Activated T-cell treated with anti-CD3 and anti-CD28 coated beads, Interleukin-2, amount 50 U/mL, for 24 hours (primary cell): ENCODE data around the gene ARID5A.

Experiments
- DNase-seq: peaks from one replicate; pipeline ENCODE4 v3.0.0-alpha.2; 2020
- H3K27ac Mint-ChIP-seq: 2 replicates; pipeline ENCODE4 v1.8.0; 2020; ENCODE audit warnings: mild to moderate bottlenecking, mixed read lengths
- H3K27me3 Mint-ChIP-seq: 2 replicates; pipeline ENCODE4 v1.8.0; 2020; ENCODE audit warnings: mixed read lengths
- H3K36me3 Mint-ChIP-seq: 2 replicates; pipeline ENCODE4 v1.8.0; 2020; ENCODE audit warnings: low read depth, mixed read lengths
- H3K4me1 Mint-ChIP-seq: 2 replicates; pipeline ENCODE4 v1.8.0; 2020; ENCODE audit warnings: low read depth, mixed read lengths
- H3K4me3 Mint-ChIP-seq: 2 replicates; pipeline ENCODE4 v1.8.0; 2020; ENCODE audit warnings: mild to moderate bottlenecking, moderate library complexity, mixed read lengths
- H3K9me3 Mint-ChIP-seq: 2 replicates; pipeline ENCODE4 v1.8.0; 2020; ENCODE audit warnings: mixed read lengths

The ARID5A gene

DNA sequence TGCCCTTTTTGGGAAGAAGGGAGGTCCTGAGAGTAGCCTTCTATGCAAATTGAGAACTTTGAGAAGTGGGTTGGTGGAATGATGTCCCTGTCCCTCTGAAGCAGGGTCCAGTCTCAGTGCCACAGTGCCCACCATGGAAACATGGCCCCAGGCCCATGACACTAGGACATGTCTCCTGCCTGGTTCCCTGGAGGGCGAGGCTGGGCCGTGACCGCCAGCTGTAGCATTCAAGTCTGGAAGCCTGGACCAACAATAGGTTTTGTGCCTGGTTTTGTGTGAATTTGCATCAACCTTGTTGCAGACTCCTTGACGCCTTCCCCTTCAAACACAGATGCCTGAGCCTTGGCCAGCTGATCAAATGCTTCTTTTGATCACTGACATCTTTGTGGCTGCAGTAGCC is 27.5 kb downstream of the ARID5A start:
- H3K4me1 Mint-ChIP-seq = no peaks in the 10 kb centered on the region
- DNase-seq = no peak
- no peaks in the 10 kb centered on the region for H3K27me3 Mint-ChIP-seq
- no peaks in the 10 kb centered on the region for H3K36me3 Mint-ChIP-seq
- no peak overlapping the region for H3K4me3 Mint-ChIP-seq
- H3K9me3 Mint-ChIP-seq = no peaks in the 10 kb centered on the region
- H3K27ac Mint-ChIP-seq = no peak overlapping the region

- no peak overlapping the region for H3K27ac Mint-ChIP-seq
- no peaks in the 10 kb centered on the region for H3K27me3 Mint-ChIP-seq
- H3K4me3 Mint-ChIP-seq = no peak overlapping the region
- no peaks in the 10 kb centered on the region for H3K4me1 Mint-ChIP-seq
- no peaks in the 10 kb centered on the region for H3K36me3 Mint-ChIP-seq
- no peaks in the 10 kb centered on the region for H3K9me3 Mint-ChIP-seq
- no peak for DNase-seq
Observed at GRCh38 chr2:96564563-96564962, 28.0 kb downstream of the ARID5A start.

GRCh38 chr2:96565111-96565510 is 28.6 kb downstream of the ARID5A start:
- Mint-ChIP-seq H3K27me3 (no peaks in the 10 kb centered on the region), H3K4me1 (no peaks in the 10 kb centered on the region), H3K27ac (no peak overlapping the region), H3K4me3 (no peak overlapping the region), H3K9me3 (no peaks in the 10 kb centered on the region), H3K36me3 (no peaks in the 10 kb centered on the region)
- DNase-seq = no peak

- no peaks in the 10 kb centered on the region for H3K36me3 Mint-ChIP-seq
Observed at GRCh38 chr2:96568094-96568493, 31.5 kb downstream of the ARID5A start.

DNA sequence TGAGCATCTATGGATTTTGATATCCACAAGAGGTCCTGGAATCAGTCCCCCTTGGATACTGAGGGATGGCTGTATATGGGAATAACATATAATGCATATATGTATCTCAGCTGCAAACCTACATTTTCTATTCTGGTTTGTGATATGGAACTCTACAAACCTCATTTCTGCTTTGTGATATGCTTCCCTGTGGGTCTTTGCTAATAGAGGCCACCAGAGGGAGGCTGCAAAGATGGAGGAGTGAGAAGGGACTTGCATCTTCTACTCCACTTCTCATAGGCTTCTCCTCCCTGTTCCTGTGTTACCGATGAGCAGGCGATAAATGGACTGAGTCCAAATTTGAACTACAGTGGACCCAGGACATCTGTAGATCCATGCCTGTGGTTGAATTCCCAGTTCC is 37.8 kb downstream of the ARID5A start:
- Mint-ChIP-seq H3K36me3 (no peaks in the 10 kb centered on the region), H3K27ac (no peak overlapping the region), H3K9me3 (no peaks in the 10 kb centered on the region), H3K4me3 (no peak overlapping the region), H3K4me1 (no peaks in the 10 kb centered on the region), H3K27me3 (no peaks in the 10 kb centered on the region)
- DNase-seq = no peak

More at GRCh38 chr2:96568094-96568493, 31.5 kb downstream of the ARID5A start:
- H3K27ac Mint-ChIP-seq = no peak overlapping the region
- H3K4me1 Mint-ChIP-seq = no peaks in the 10 kb centered on the region
- H3K9me3 Mint-ChIP-seq = no peaks in the 10 kb centered on the region
- H3K27me3 Mint-ChIP-seq = no peaks in the 10 kb centered on the region
- DNase-seq = no peak
- no peak overlapping the region for H3K4me3 Mint-ChIP-seq

DNA sequence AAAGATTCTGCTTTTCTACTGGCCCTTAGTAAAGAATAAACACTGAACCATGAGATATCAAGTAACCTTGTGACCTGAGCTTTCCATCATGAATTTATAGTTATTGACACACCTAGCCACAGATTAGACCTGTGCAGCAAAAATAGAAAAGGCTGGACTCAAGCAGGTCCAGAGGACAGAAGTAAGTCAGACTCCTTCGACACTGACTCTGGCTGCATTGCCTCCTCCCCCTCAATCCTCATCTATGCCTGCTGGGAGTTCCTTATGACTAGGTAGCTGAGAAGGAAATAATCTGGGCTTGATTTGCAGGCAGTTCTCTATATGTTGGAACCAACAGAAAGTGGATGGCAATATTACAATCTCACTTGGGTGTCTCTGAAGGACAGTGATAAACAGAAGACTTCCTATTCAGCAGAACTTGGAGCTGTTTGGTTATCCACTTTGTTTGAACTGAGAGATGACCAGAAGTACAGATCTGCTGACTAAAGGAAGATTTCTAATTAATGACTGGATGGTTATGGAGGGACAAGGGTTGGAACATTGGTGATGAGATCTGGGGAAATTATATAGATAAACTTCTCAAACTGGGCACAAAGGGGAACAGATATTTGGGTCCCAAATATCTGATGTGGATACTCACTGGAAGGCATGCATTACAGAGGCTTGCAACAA is 39.4 kb downstream of the ARID5A start:
- no peaks in the 10 kb centered on the region for H3K36me3 Mint-ChIP-seq
- H3K27ac Mint-ChIP-seq = no peak overlapping the region
- no peaks in the 10 kb centered on the region for H3K4me1 Mint-ChIP-seq
- H3K27me3 Mint-ChIP-seq = no peaks in the 10 kb centered on the region
- H3K9me3 Mint-ChIP-seq = no peaks in the 10 kb centered on the region
- no peak for DNase-seq
- H3K4me3 Mint-ChIP-seq = no peak overlapping the region

GRCh38 chr2:96577501-96577900 is 40.9 kb downstream of the ARID5A start:
- no peaks in the 10 kb centered on the region for H3K9me3 Mint-ChIP-seq
- no peaks in the 10 kb centered on the region for H3K36me3 Mint-ChIP-seq
- DNase-seq = no peak
- H3K27ac Mint-ChIP-seq = no peak overlapping the region
- no peaks in the 10 kb centered on the region for H3K4me1 Mint-ChIP-seq
- H3K27me3 Mint-ChIP-seq = no peaks in the 10 kb centered on the region
- H3K4me3 Mint-ChIP-seq = no peak overlapping the region

GRCh38 chr2:96578731-96579130 is 42.2 kb downstream of the ARID5A start:
- Mint-ChIP-seq H3K27ac (no peak overlapping the region), H3K9me3 (no peaks in the 10 kb centered on the region), H3K4me3 (no peak overlapping the region), H3K4me1 (no peaks in the 10 kb centered on the region), H3K27me3 (no peaks in the 10 kb centered on the region), H3K36me3 (peaks cover 4% of the 10 kb centered on the region)
- no peak for DNase-seq

GRCh38 chr2:96579422-96579821 is 42.9 kb downstream of the ARID5A start:
- Mint-ChIP-seq H3K27me3 (no peaks in the 10 kb centered on the region), H3K36me3 (peaks cover 10% of the 10 kb centered on the region), H3K27ac (no peak overlapping the region), H3K4me3 (no peak overlapping the region), H3K9me3 (no peaks in the 10 kb centered on the region), H3K4me1 (no peaks in the 10 kb centered on the region)
- DNase-seq = no peak

DNA sequence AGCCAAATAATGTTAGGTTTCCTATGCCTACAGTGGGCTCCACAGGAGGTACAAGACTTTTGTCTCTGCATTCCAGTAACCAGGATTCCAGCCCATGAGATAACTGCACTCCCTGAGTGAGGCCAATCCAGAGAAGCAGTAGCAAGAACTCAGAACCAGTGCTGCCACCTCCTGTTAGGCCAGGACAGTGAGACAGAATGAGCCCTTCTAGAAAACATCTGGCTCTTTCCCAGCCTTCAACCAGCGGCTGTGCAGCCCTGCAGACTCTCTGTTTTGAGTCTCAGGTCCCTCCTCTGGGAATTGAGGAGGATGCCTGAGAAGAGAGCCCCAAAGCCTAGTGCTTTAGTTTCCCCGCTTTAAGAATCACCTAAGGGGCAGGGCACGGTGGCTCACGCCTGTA is 44.2 kb downstream of the ARID5A start:
- H3K27me3 Mint-ChIP-seq = no peaks in the 10 kb centered on the region
- H3K27ac Mint-ChIP-seq = no peak overlapping the region
- DNase-seq = no peak
- peaks cover 22% of the 10 kb centered on the region for H3K36me3 Mint-ChIP-seq
- H3K9me3 Mint-ChIP-seq = no peaks in the 10 kb centered on the region
- no peaks in the 10 kb centered on the region for H3K4me1 Mint-ChIP-seq
- H3K4me3 Mint-ChIP-seq = no peak overlapping the region

- Mint-ChIP-seq H3K36me3 (peaks cover 44% of the 10 kb centered on the region), H3K27ac (no peak overlapping the region), H3K27me3 (no peaks in the 10 kb centered on the region), H3K4me3 (no peak overlapping the region), H3K9me3 (no peaks in the 10 kb centered on the region), H3K4me1 (peaks cover 4% of the 10 kb centered on the region)
- no peak for DNase-seq
Observed at GRCh38 chr2:96584017-96584416, 47.5 kb downstream of the ARID5A start.

GRCh38 chr2:96587843-96588242 is 51.3 kb downstream of the ARID5A start:
- Mint-ChIP-seq H3K27me3 (no peaks in the 10 kb centered on the region), H3K4me1 (peaks cover 6% of the 10 kb centered on the region), H3K27ac (no peak overlapping the region), H3K9me3 (no peaks in the 10 kb centered on the region), H3K4me3 (no peak overlapping the region), H3K36me3 (peaks cover 69% of the 10 kb centered on the region)
- no peak for DNase-seq

- no peak overlapping the region for H3K4me3 Mint-ChIP-seq
- H3K27me3 Mint-ChIP-seq = no peaks in the 10 kb centered on the region
- H3K36me3 Mint-ChIP-seq = peaks cover 80% of the 10 kb centered on the region
- no peak overlapping the region for H3K27ac Mint-ChIP-seq
- H3K4me1 Mint-ChIP-seq = peaks cover 35% of the 10 kb centered on the region
- no peaks in the 10 kb centered on the region for H3K9me3 Mint-ChIP-seq
- no peak for DNase-seq
Observed at GRCh38 chr2:96591054-96591453, 54.5 kb downstream of the ARID5A start.

GRCh38 chr2:96591494-96591893 is 54.9 kb downstream of the ARID5A start:
- Mint-ChIP-seq H3K36me3 (peaks cover 80% of the 10 kb centered on the region), H3K4me1 (peaks cover 35% of the 10 kb centered on the region), H3K27me3 (no peaks in the 10 kb centered on the region), H3K9me3 (no peaks in the 10 kb centered on the region), H3K27ac (no peak overlapping the region), H3K4me3 (no peak overlapping the region)
- no peak for DNase-seq

DNA sequence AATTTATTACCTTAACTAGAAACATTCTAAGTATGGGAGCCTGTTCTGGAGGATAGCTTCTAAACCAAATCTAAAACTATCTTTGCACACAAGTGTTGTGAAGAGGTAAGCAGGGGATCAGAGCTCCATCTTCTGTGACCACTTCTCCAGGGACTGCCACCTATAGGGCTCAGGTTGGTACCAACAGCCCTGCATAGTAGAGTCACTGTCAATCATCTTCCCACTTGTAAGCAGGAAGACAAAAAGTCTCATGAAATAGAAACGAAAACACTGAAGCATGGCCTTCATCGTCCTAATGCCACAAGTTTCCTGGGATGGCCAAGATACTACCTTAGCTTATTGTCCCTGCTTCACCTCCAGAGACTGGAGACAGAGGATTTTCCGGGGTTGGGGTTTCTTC is 57.7 kb downstream of the ARID5A start:
- Mint-ChIP-seq H3K9me3 (no peaks in the 10 kb centered on the region), H3K36me3 (peaks cover 84% of the 10 kb centered on the region), H3K4me3 (peak overlapping the region; percentile 7), H3K27ac (peak overlapping the region; percentile 90), H3K27me3 (no peaks in the 10 kb centered on the region), H3K4me1 (peaks cover 32% of the 10 kb centered on the region)
- no peak for DNase-seq

GRCh38 chr2:96594691-96595152 is 58.2 kb downstream of the ARID5A start:
- Mint-ChIP-seq H3K36me3 (peaks cover 85% of the 10 kb centered on the region), H3K27ac (peak overlapping the region; percentile 90), H3K9me3 (no peaks in the 10 kb centered on the region), H3K4me1 (peaks cover 31% of the 10 kb centered on the region), H3K27me3 (no peaks in the 10 kb centered on the region), H3K4me3 (peak overlapping the region; percentile 7)
- no peak for DNase-seq
